ENCODE data around the gene CFAP58.

GRCh38 chr10:104434601-104435000, 81.0 kb downstream of the CFAP58 start:
- TF ChIP-seq TCF12 (IDR thresholded peaks at IDR 0.05; ENCODE audit: low read depth) = no peak
- no peak for TF ChIP-seq RAD21 (IDR thresholded peaks at IDR 0.05; ENCODE audit: low read depth)
- TF ChIP-seq USF1 (IDR thresholded peaks at IDR 0.05) = no peak
- TF ChIP-seq REST (IDR thresholded peaks at IDR 0.05; ENCODE audit: low read depth) = no peak
- no peak for TF ChIP-seq EP300 (IDR thresholded peaks at IDR 0.05; ENCODE audit: borderline replicate concordance)
- TF ChIP-seq YY1 (IDR thresholded peaks at IDR 0.05; ENCODE audit: low read depth) = no peak
- no peak for TF ChIP-seq EGR1 (IDR thresholded peaks at IDR 0.05)
- TF ChIP-seq CREB1 (IDR thresholded peaks at IDR 0.05; ENCODE audit: low read depth) = no peak
- no peak for TF ChIP-seq TAF1 (IDR thresholded peaks at IDR 0.05; ENCODE audit: low read depth)
- TF ChIP-seq CEBPB (IDR thresholded peaks at IDR 0.05) = no peak
- TF ChIP-seq, protein P1, sequence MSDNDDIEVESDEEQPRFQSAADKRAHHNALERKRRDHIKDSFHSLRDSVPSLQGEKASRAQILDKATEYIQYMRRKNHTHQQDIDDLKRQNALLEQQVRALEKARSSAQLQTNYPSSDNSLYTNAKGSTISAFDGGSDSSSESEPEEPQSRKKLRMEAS (IDR thresholded peaks at IDR 0.05) = no peak
- no peak for TF ChIP-seq FOXM1 (IDR thresholded peaks at IDR 0.05; ENCODE audit: borderline replicate concordance, low read depth)
- no peak for TF ChIP-seq TEAD4 (IDR thresholded peaks at IDR 0.05)
